ENCODE data around the gene MRM3.

- TF ChIP-seq CTCF (IDR thresholded peaks at IDR 0.05): no peak
- no peak for TF ChIP-seq ZFX (IDR thresholded peaks at IDR 0.05; ENCODE audit: borderline replicate concordance)
Observed at GRCh38 chr17:807523-808294, 25.6 kb downstream of the MRM3 start.
